Lung (tissue), 12 donors: Measurements from ENCODE around the gene HS6ST2. TPM values are rescaled to one million over a fixed set of nuclear protein-coding genes. Genes with fewer than 3 reads are reported as not detected.
A peak's percentile ranks its signal among the peaks of the same experiment; 100 is the strongest.

Experiments used
- ATAC-seq: fragments of 200-7000 bp; cut with Tn5 transposase; one replicate; pipeline ENCODE4 v1.9.1; 2020; ENCODE audit warnings: moderate number of reproducible peaks; ENCODE audit not compliant: insufficient read depth, low FRiP score
- DNase-seq, 3 donors: peaks; one replicate each; pipeline ENCODE4 v3.0.0-alpha.2; 2013 to 2017
- H3K27ac ChIP-seq, 2 donors: one replicate each; pipeline ENCODE4 v1.5.1; 2013; ENCODE audit warnings: mild to moderate bottlenecking in 2 of 2, moderate library complexity in 2 of 2, control low read depth in 1 of 2, inconsistent platforms in 1 of 2, low read depth in 1 of 2, low read length in 1 of 2
- H3K27me3 ChIP-seq, 3 donors: one replicate each; pipeline ENCODE4 v1.5.1; 2013; ENCODE audit warnings: low read length in 2 of 3; ENCODE audit not compliant: control insufficient read depth in 3 of 3, insufficient read depth in 3 of 3
- H3K36me3 ChIP-seq, 4 donors: one replicate each; pipeline ENCODE4 v1.5.1; 2013; ENCODE audit warnings: low read length in 4 of 4, mild to moderate bottlenecking in 1 of 4, moderate library complexity in 1 of 4; ENCODE audit not compliant: control insufficient read depth in 4 of 4, insufficient read depth in 4 of 4
- H3K4me1 ChIP-seq, 5 donors: one replicate each; pipeline ENCODE4 v1.5.1; 2013; ENCODE audit warnings: low read length in 5 of 5, mild to moderate bottlenecking in 2 of 5, moderate library complexity in 1 of 5; ENCODE audit not compliant: control insufficient read depth in 5 of 5, insufficient read depth in 5 of 5
- H3K4me3 ChIP-seq: one replicate; pipeline ENCODE4 v1.5.1; 2013; ENCODE audit warnings: mild to moderate bottlenecking, control low read depth, moderate library complexity
- H3K9ac ChIP-seq, 2 donors: one replicate each; pipeline ENCODE4 v1.5.1; 2013; ENCODE audit warnings: low read length in 2 of 2, control low read depth in 1 of 2; ENCODE audit not compliant: insufficient read depth in 1 of 2
- H3K9me3 ChIP-seq, 4 donors: one replicate each; pipeline ENCODE4 v1.5.1; 2013; ENCODE audit warnings: low read length in 3 of 4, mild to moderate bottlenecking in 1 of 4, moderate library complexity in 1 of 4; ENCODE audit not compliant: control insufficient read depth in 4 of 4, insufficient read depth in 3 of 4
- CTCF ChIP-seq: IDR thresholded peaks from 2 replicates; pipeline ENCODE4 v1.5.1; 2012; ENCODE audit warnings: mild to moderate bottlenecking; ENCODE audit errors: control extremely low read depth, extremely low read depth
- WGBS, 2 donors: extraction: QIAGEN DNeasy Blood & Tissue Kit; methylation state at CpG; one replicate each; pipeline ENCODE4 v1.1.7; 2013; 5-methylcytosine and 5-hydroxymethylcytosine counted together
- polyA plus RNA-seq, 2 donors: library from polyadenylated mRNA; stranded (reverse); fragments of 200-250 nt; gene quantifications; one replicate each; pipeline ENCODE4 v1.2.1, GENCODE V29; 2013
- total RNA-seq, 2 donors: library from RNA; depleted of rRNA in 1 of 2; stranded (reverse); fragments of >200 nt in 1 of 2; gene quantifications; one replicate each; pipeline ENCODE4 v1.2.1, GENCODE V29; 2014 to 2021
- donor health status: control.
- donor health status: control.
- donor health status: Bipolar disorder and iron deficiency.
- donor health status: healthy.
- donor health status: DM: yes; HTN: yes; CAD: no.

HS6ST2 gene
- total and polyA plus RNA-seq, 4 donors = 0.28 to 14.3 (median 2.2) TPM

- H3K9ac ChIP-seq = no peak overlapping the region
These were observed 80.4 kb downstream of the HS6ST2 start for GRCh38 chrX:132877954-132878536.

GRCh38 chrX:132876523-132877338 is 81.7 kb downstream of the HS6ST2 start:
- Histone ChIP-seq H3K9me3 (no peaks in the 10 kb centered on the region), H3K4me3 (no peak overlapping the region), H3K27me3 (peaks cover 0 to 4% (median 2%) of the 10 kb centered on the region in 3 donors), H3K4me1 (peaks cover 0 to 27% (median 0%) of the 10 kb centered on the region in 5 donors), H3K9ac (no peak overlapping the region), H3K27ac (no peak overlapping the region), H3K36me3 (no peaks in the 10 kb centered on the region)
- DNase-seq = peak; percentile 37 to 65 (median 65)
- no peak for TF ChIP-seq CTCF
- 53 to 70% methylated on average over 2 of the region's 2 CpGs for WGBS, 2 donors
- ATAC-seq = no peak

More at GRCh38 chrX:132877954-132878536, 80.4 kb downstream of the HS6ST2 start:
- Histone ChIP-seq H3K9me3 (no peaks in the 10 kb centered on the region), H3K4me3 (no peak overlapping the region), H3K4me1 (peaks cover 0 to 27% (median 0%) of the 10 kb centered on the region in 5 donors), H3K27me3 (peaks cover 0 to 2% (median under 1%) of the 10 kb centered on the region in 3 donors), H3K36me3 (no peaks in the 10 kb centered on the region), H3K27ac (no peak overlapping the region)
- ATAC-seq = no peak
- no peak for DNase-seq
- 57 to 60% methylated on average over 5 of the region's 5 CpGs for WGBS, 2 donors
- no peak for TF ChIP-seq CTCF

GRCh38 chrX:132875650-132876522 is 82.5 kb downstream of the HS6ST2 start:
- Histone ChIP-seq H3K27me3 (peaks cover 0 to 4% (median 2%) of the 10 kb centered on the region in 3 donors), H3K4me1 (peaks cover 0 to 27% (median 0%) of the 10 kb centered on the region in 5 donors), H3K27ac (no peak overlapping the region), H3K9ac (no peak overlapping the region), H3K36me3 (no peaks in the 10 kb centered on the region), H3K9me3 (no peaks in the 10 kb centered on the region), H3K4me3 (no peak overlapping the region)
- TF ChIP-seq CTCF = no peak
- ATAC-seq = no peak
- WGBS, 2 donors = 42 to 62% methylated on average over 3 of the region's 3 CpGs
- DNase-seq = peak in 2 of 3 donors; percentile 73 to 74
